ENCODE results near the gene KCNAB3. TPM values are rescaled to one million over a fixed set of nuclear protein-coding genes. Genes with fewer than 3 reads are reported as not detected.

Gene KCNAB3
- total and polyA plus RNA-seq, 2 donors (not counting 3 experiments of a cell fraction or from before 2014, with no cell fraction given) = 1.3 to 2.4 TPM

DNA sequence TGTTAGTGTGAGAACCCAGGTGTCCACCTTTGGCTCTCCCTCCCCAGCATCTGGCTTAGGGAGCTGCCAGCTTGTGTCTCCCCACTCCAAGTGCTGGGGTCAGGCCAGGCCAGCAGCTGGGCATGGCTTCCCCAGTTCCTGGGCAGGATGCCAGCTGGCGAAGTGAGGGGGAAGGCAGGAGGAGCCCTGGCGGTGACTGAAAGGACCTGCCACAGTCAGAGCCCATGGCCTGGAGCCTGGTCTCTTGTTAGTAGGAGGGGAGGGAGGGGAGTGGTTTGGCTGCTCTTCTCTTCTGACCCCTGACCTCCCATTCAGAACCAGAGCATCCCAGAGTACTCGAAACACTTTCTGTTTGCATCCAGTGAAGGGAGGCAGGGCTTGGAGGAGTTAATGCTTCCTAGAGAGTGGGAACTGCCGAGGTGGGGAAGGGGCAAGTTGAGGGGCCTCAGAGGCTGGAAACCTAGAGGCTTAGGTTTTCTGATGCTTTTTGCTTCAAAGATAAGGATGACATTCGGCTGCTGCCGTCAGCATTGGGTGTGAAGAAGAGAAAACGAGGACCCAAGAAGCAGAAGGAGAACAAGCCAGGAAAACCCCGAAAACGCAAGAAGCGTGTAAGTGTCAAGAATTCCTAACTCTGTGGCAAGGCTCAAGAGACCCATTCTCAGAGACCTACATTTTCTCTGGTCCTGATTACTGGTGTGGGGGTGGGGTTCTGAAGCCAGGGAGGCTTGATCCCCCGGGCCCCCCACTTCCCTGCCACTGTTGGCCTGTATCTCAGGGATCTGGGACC, 40.3 kb downstream of the KCNAB3 start:
- Histone ChIP-seq H3K9me3 (replicated peaks; ENCODE audit: control insufficient read depth, insufficient read depth, low read length) (no peaks in the 10 kb centered on the region), H3K27ac (ENCODE audit: insufficient read depth, low read depth, low read length) (peak overlapping the region; percentile 78), H3K27me3 (ENCODE audit: control insufficient read depth in 2 of 2, insufficient read depth in 2 of 2, low read length in 2 of 2) (no peaks in the 10 kb centered on the region), H3K4me2 (ENCODE audit: insufficient read depth, low read length) (peak overlapping the region; percentile 60), H3K36me3 (ENCODE audit: control insufficient read depth in 2 of 2, extremely low read depth in 1 of 2, insufficient read depth in 2 of 2, low read length in 2 of 2) (peaks cover 20 to 22% of the 10 kb centered on the region in 2 experiments), H4K20me1 (replicated peaks; ENCODE audit: control insufficient read depth, extremely low read depth, insufficient read depth, low read length) (no peaks in the 10 kb centered on the region), H3K9me1 (replicated peaks; ENCODE audit: control insufficient read depth, extremely low read depth, insufficient read depth, low read length) (no peaks in the 10 kb centered on the region), H3K9ac (replicated peaks; ENCODE audit: extremely low read depth, insufficient read depth, low read length) (peak overlapping the region; percentile 69), H2AFZ (ENCODE audit: low read depth, low read length) (no peak overlapping the region), H3K4me1 (ENCODE audit: control insufficient read depth, extremely low read depth, insufficient read depth, low read length) (peaks cover 28% of the 10 kb centered on the region), H3K79me2 (ENCODE audit: control insufficient read depth, insufficient read depth, low read length) (peaks cover 32% of the 10 kb centered on the region), H3K4me3 (replicated peaks in 1 of 3; ENCODE audit: insufficient read depth in 1 of 3, low read depth in 1 of 3, low read length in 3 of 3) (no peak overlapping the region)
- FAIRE-seq = peak; percentile 96
- BruUV-seq (replicated peaks) = no TSS peak
- intact Hi-C loops (cut with micrococcal nuclease) (loop anchor here (1.0 to 5.0 kb wide), 2 partner anchors 26 to 202 kb away; partner anchors contain the start of genes TP53 and WRAP53), dilution Hi-C loops (cut with MboI; ENCODE audit: extremely low pct_ligation_motif_present, low sequenced_read_pairs) (no loop called here)
- ChIA-PET CTCF (interaction anchor here (0.8 to 1.4 kb wide), 6 partner anchors 21 to 99 kb away, joined by 3 to 6 read pairs (median 4); partner anchors contain the start of gene NAA38), POLR2A (no interaction called here)
- TF ChIP-seq, protein P1, sequence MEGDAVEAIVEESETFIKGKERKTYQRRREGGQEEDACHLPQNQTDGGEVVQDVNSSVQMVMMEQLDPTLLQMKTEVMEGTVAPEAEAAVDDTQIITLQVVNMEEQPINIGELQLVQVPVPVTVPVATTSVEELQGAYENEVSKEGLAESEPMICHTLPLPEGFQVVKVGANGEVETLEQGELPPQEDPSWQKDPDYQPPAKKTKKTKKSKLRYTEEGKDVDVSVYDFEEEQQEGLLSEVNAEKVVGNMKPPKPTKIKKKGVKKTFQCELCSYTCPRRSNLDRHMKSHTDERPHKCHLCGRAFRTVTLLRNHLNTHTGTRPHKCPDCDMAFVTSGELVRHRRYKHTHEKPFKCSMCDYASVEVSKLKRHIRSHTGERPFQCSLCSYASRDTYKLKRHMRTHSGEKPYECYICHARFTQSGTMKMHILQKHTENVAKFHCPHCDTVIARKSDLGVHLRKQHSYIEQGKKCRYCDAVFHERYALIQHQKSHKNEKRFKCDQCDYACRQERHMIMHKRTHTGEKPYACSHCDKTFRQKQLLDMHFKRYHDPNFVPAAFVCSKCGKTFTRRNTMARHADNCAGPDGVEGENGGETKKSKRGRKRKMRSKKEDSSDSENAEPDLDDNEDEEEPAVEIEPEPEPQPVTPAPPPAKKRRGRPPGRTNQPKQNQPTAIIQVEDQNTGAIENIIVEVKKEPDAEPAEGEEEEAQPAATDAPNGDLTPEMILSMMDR (IDR thresholded peaks at IDR 0.05; ENCODE audit: extremely low read depth in 1 of 2, insufficient read depth in 1 of 2, low read depth in 1 of 2, low read length in 2 of 2) = peak; percentile 51 to 77
- TF ChIP-seq FOS (IDR thresholded peaks at IDR 0.05; ENCODE audit: borderline replicate concordance, insufficient read depth, low read length) = no peak
- TF ChIP-seq POLR2AphosphoS5 (IDR thresholded peaks at IDR 0.05; ENCODE audit: insufficient read depth, low read depth, low read length) = peak; percentile 35
- peak; percentile 93 for DNase-seq (ENCODE audit: low read depth, low spot score)
